ENCODE measurements around the gene LRRIQ1. TPM values are rescaled to one million over a fixed set of nuclear protein-coding genes. Genes with fewer than 3 reads are reported as not detected.
A peak's percentile ranks its signal among the peaks of the same experiment; 100 is the strongest.

LRRIQ1 gene
- total and polyA plus RNA-seq, 10 donors, result 0.02 to 1.0 (median 0.20) TPM; not detected in 1

DNA sequence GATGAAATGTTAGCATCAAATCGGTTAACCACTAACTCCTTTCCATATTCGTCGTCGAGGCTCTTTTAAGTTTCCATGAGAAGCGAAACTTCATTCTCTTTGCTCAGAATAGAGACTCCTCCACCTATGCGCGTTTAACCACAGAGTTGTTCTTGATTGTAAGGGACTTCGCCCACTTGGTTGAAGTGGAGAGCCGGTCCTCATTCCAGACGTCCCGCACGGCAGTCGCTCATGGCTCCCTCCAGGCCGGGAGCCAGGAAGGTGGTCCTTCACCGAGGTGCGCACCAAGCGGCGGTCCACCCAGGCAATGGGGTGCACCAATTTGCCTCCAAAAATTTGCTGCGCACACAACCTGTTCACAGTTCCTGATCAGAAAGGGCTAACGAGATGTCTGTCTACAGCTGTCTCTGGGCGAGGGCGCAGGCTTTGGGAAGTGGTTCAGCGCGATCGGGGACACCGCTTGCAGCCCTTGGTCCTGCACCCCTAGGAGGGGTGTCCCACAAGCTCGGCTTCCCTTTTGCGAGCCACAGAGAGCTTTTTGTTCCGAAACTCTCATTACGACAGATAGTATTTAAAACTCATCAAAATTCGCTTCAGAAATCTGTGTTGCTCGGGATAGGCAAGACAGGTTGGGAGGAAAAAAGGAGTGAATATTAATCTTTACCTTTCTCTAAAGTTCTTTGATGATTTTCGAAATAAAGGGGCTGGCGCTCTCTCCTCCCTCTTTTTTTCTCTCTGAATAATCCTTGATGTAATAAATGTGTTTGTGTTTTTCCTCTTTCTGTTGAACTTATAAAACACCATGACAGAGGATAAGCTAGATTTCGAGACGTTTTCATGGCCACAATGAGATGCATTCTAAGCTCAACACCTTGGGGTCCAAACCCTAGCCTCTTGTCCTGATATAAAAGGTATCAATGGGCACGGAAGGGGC lies 237.5 kb downstream of the LRRIQ1 start:
- Histone ChIP-seq H3K9me3 (peaks cover 0 to 3% (median 0%) of the 10 kb centered on the region in 8 donors), H3K27me3 (replicated peaks in 1 of 7) (peaks cover 0 to 75% (median 59%) of the 10 kb centered on the region in 7 donors), H3K4me3 (peak overlapping the region in 1 of 8 donors; percentile 18), H3K36me3 (no peaks in the 10 kb centered on the region), H3K4me1 (peaks cover 0 to 5% (median 0%) of the 10 kb centered on the region in 6 donors), H3K27ac (no peak overlapping the region)
- intact Hi-C loops (cut with DNase I; ENCODE audit: low total_unique reads), result no loop called here
- TF ChIP-seq POLR2AphosphoS5 (IDR thresholded peaks at IDR 0.05), result no peak
- TF ChIP-seq POLR2A (IDR thresholded peaks at IDR 0.05), result no peak
- no peak for TF ChIP-seq CTCF (IDR thresholded peaks at IDR 0.05 in 8 of 11, conservative IDR thresholded peaks at IDR 0.05 in 3 of 11)
- 7 to 14% (median 8%) methylated on average over 22 to 37 of the region's 37 CpGs for WGBS, 5 donors
- DNase-seq, result peak; percentile 59

- H3K4me1 ChIP-seq, result peaks cover 0 to 11% (median 2%) of the 10 kb centered on the region in 6 donors
- H3K9me3 ChIP-seq, result peaks cover 0 to 7% (median 0%) of the 10 kb centered on the region in 8 donors
- intact Hi-C loops (cut with DNase I; ENCODE audit: low total_unique reads), result no loop called here
- WGBS, 5 donors, result 10 to 14% (median 14%) methylated on average over 8 of the region's 8 CpGs
- no peak overlapping the region for H3K27ac ChIP-seq
- H3K36me3 ChIP-seq, result no peaks in the 10 kb centered on the region
- no peak overlapping the region for H3K4me3 ChIP-seq
- H3K27me3 ChIP-seq (replicated peaks in 1 of 7), result peaks cover 0 to 81% (median 66%) of the 10 kb centered on the region in 7 donors
- no peak for TF ChIP-seq POLR2A (IDR thresholded peaks at IDR 0.05)
- no peak for TF ChIP-seq POLR2AphosphoS5 (IDR thresholded peaks at IDR 0.05)
- no peak for TF ChIP-seq CTCF (IDR thresholded peaks at IDR 0.05 in 8 of 11, conservative IDR thresholded peaks at IDR 0.05 in 3 of 11)
- DNase-seq, result no peak
Observed at GRCh38 chr12:85274315-85274651, 238.1 kb downstream of the LRRIQ1 start.

GRCh38 chr12:85275374-85275773 lies 239.2 kb downstream of the LRRIQ1 start:
- Histone ChIP-seq H3K4me3 (no peak overlapping the region), H3K4me1 (peaks cover 0 to 22% (median 13%) of the 10 kb centered on the region in 6 donors), H3K27ac (no peak overlapping the region), H3K36me3 (no peaks in the 10 kb centered on the region), H3K9me3 (peaks cover 0 to 7% (median 0%) of the 10 kb centered on the region in 8 donors), H3K27me3 (replicated peaks in 1 of 7) (peaks cover 4 to 92% (median 77%) of the 10 kb centered on the region in 7 donors)
- 0 to 10% (median 2%) methylated on average over 2 of the region's 2 CpGs for whole genome bisulfite sequencing, 5 donors
- intact Hi-C loops (cut with DNase I; ENCODE audit: low total_unique reads), result no loop called here
- no peak for TF ChIP-seq POLR2AphosphoS5 (IDR thresholded peaks at IDR 0.05)
- TF ChIP-seq CTCF (IDR thresholded peaks at IDR 0.05 in 8 of 11, conservative IDR thresholded peaks at IDR 0.05 in 3 of 11), result no peak
- no peak for TF ChIP-seq POLR2A (IDR thresholded peaks at IDR 0.05)
- no peak for DNase-seq

- Histone ChIP-seq H3K36me3 (no peaks in the 10 kb centered on the region), H3K4me1 (peaks cover 0 to 31% (median 21%) of the 10 kb centered on the region in 6 donors), H3K27me3 (replicated peaks in 1 of 7) (peaks cover 5 to 100% (median 93%) of the 10 kb centered on the region in 7 donors), H3K4me3 (no peak overlapping the region), H3K9me3 (peaks cover 0 to 7% (median 0%) of the 10 kb centered on the region in 8 donors), H3K27ac (no peak overlapping the region)
- 18 to 35% (median 21%) methylated on average over 3 of the region's 3 CpGs for WGBS, 5 donors
- no peak for DNase-seq
- TF ChIP-seq POLR2AphosphoS5 (IDR thresholded peaks at IDR 0.05) (no peak), POLR2A (IDR thresholded peaks at IDR 0.05) (no peak), CTCF (IDR thresholded peaks at IDR 0.05 in 8 of 11, conservative IDR thresholded peaks at IDR 0.05 in 3 of 11) (no peak)
- intact Hi-C loops (cut with DNase I; ENCODE audit: low total_unique reads), result no loop called here
Observed at GRCh38 chr12:85277191-85277590, 241.0 kb downstream of the LRRIQ1 start.
